OCI-LY7 (cell line): Measurements from ENCODE around the gene TXNDC17.

Experiments
- CTCF ChIP-seq: fragments of 200-600 bp; sonication (generic); conservative IDR thresholded peaks from 2 replicates; pipeline ENCODE4 v1.5.1; 2014; ENCODE audit warnings: mild to moderate bottlenecking, antibody characterized with exemption, low read length, moderate library complexity, mixed read lengths
- EZH2phosphoT487 ChIP-seq: fragments of 200-600 bp; sonication (generic); IDR thresholded peaks from 2 replicates; pipeline ENCODE4 v1.6.1; 2018; ENCODE audit warnings: low read depth, borderline replicate concordance, mild to moderate bottlenecking, mixed run types, antibody characterized with exemption, low read length, moderate library complexity, mixed read lengths

- TF ChIP-seq CTCF = no peak
- no peak for TF ChIP-seq EZH2phosphoT487
Measured at GRCh38 chr17:6605142-6605541, 35.7 kb upstream of the TXNDC17 start.
